PFSK-1 (cell line): ENCODE results near the gene PAX8.

Experiments
- FOXP2 ChIP-seq: optimal IDR thresholded peaks from 2 replicates; pipeline ENCODE3; 2011; ENCODE audit warnings: borderline replicate concordance, control low read depth, inconsistent platforms; ENCODE audit not compliant: insufficient read depth; ENCODE audit errors: extremely low read length, extremely low read depth
- POLR2AphosphoS5 ChIP-seq: IDR thresholded peaks from 2 replicates; pipeline ENCODE4 v1.6.1; 2012; ENCODE audit warnings: low read depth, mild to moderate bottlenecking, control low read depth, low read length, moderate library complexity
- REST ChIP-seq, 2 experiments: IDR thresholded peaks; 2 replicates each; pipeline versions ENCODE4 v1.6.1 to v1.8.0; 2011 to 2012; ENCODE audit warnings: low read depth in 2 of 2, low read length in 2 of 2, control low read depth in 1 of 2, inconsistent platforms in 1 of 2, mild to moderate bottlenecking in 1 of 2, moderate library complexity in 1 of 2; ENCODE audit not compliant: insufficient read depth in 1 of 2
- SIN3A ChIP-seq: IDR thresholded peaks from 2 replicates; pipeline ENCODE4 v1.6.1; 2012; ENCODE audit warnings: mild to moderate bottlenecking, low read length, moderate library complexity, borderline replicate concordance; ENCODE audit not compliant: insufficient read depth
- TAF1 ChIP-seq: IDR thresholded peaks from 2 replicates; pipeline ENCODE4 v1.6.1; 2012; ENCODE audit warnings: low read length, control low read depth, borderline replicate concordance; ENCODE audit not compliant: insufficient read depth

The PAX8 gene

GRCh38 chr2:113198790-113199612 lies 79.7 kb downstream of the PAX8 start:
- no peak for TF ChIP-seq SIN3A
- no peak for TF ChIP-seq REST (IDR thresholded peaks at IDR 0.05; ENCODE audit: insufficient read depth in 1 of 2, low read depth in 2 of 2, low read length in 2 of 2)
- peak; percentile 88 for TF ChIP-seq FOXP2
- peak; percentile 67; the same call in 1 of the 2 replicates for TF ChIP-seq TAF1
- TF ChIP-seq POLR2AphosphoS5 = peak; percentile 61; the same call in 1 of the 2 replicates

- TF ChIP-seq REST (IDR thresholded peaks at IDR 0.05; ENCODE audit: insufficient read depth in 1 of 2, low read depth in 2 of 2, low read length in 2 of 2) = no peak
- no peak for TF ChIP-seq FOXP2
Measured at GRCh38 chr2:113198048-113198789, 80.5 kb downstream of the PAX8 start.

GRCh38 chr2:113197347-113198047 lies 81.2 kb downstream of the PAX8 start:
- TF ChIP-seq FOXP2 (no peak), TAF1 (no peak), POLR2AphosphoS5 (no peak), SIN3A (no peak), REST (IDR thresholded peaks at IDR 0.05; ENCODE audit: insufficient read depth in 1 of 2, low read depth in 2 of 2, low read length in 2 of 2) (no peak)

- TF ChIP-seq FOXP2 (no peak), REST (IDR thresholded peaks at IDR 0.05; ENCODE audit: insufficient read depth in 1 of 2, low read depth in 2 of 2, low read length in 2 of 2) (no peak), TAF1 (no peak), POLR2AphosphoS5 (no peak), SIN3A (no peak)
Measured at GRCh38 chr2:113196839-113197238, 81.9 kb downstream of the PAX8 start.
